Thyroid gland (tissue), 4 donors: Measurements from ENCODE around the gene HNRNPLL.

Experiments used
- CTCF ChIP-seq, 6 experiments: fragments of 200-600 bp in 3 of 6; fragments of 450-650 bp in 3 of 6; sonication (generic) in 3 of 6; IDR thresholded peaks; one replicate each; pipeline ENCODE4 v1.5.1; 2016 to 2019; ENCODE audit warnings: antibody characterized with exemption in 6 of 6, mild to moderate bottlenecking in 2 of 6, inconsistent platforms in 1 of 6, moderate library complexity in 1 of 6
- POLR2A ChIP-seq, 2 donors: fragments of 450-650 bp; IDR thresholded peaks; one replicate each; pipeline ENCODE4 v1.6.1; 2017; ENCODE audit warnings: antibody characterized with exemption in 2 of 2, mild to moderate bottlenecking in 2 of 2, moderate library complexity in 1 of 2

DNA sequence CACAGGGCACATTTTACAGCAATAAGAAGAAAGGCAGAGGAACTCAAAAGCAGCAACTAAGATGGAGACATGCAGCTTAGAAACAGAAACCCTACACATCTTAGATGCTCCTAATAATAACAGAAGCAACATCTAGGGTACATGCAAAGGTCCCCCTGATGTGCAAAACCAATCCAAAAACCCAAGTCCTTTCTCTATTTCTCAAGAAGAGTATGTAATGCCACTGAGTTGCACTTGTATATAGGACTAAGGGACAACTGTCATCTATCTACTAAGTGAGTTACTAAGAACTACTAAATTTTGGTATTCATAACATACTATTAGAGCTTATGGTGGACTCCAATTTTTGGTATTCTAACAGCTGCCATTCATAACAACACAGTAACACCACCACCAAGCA lies 28.4 kb downstream of the HNRNPLL start:
- TF ChIP-seq CTCF (IDR thresholded peaks at IDR 0.05) (no peak), POLR2A (IDR thresholded peaks at IDR 0.05) (no peak)
